Activated CD4-positive, alpha-beta memory T cell treated with anti-CD3 and anti-CD28 coated beads for 36 hours (primary cell): ENCODE measurements around the gene RTP1. TPM values are rescaled to one million over a fixed set of nuclear protein-coding genes. Genes with fewer than 3 reads are reported as not detected.
"Not testable (repeated sequence)": the region's sequence is repeated elsewhere in the genome, so short reads cannot be mapped to it uniquely, and the experiment has no call there.

Experiments used
- CTCF ChIA-PET: fragments of 350-600 bp; sonication (Branson Sonifier 250); formaldehyde crosslinking; loops from one replicate; lab custom pipeline; 2021; ENCODE audit warnings: antibody characterized with exemption, inconsistent platforms; lab: Charles Lee
- POLR2A ChIA-PET: fragments of 350-600 bp; sonication (Branson Sonifier 250); formaldehyde crosslinking; loops from one replicate; lab custom pipeline; 2021; ENCODE audit warnings: antibody characterized with exemption; lab: Charles Lee
- DNase-seq: peaks from one replicate; pipeline ENCODE4 v3.0.0-alpha.2; 2020
- H3K27ac Mint-ChIP-seq: one replicate; pipeline ENCODE4 v1.8.0; 2021; ENCODE audit warnings: mixed read lengths
- H3K27me3 Mint-ChIP-seq: one replicate; pipeline ENCODE4 v1.8.0; 2021; ENCODE audit warnings: mixed read lengths
- H3K36me3 Mint-ChIP-seq: one replicate; pipeline ENCODE4 v1.8.0; 2021; ENCODE audit warnings: mixed read lengths
- H3K4me1 Mint-ChIP-seq: one replicate; pipeline ENCODE4 v1.8.0; 2021; ENCODE audit warnings: low read depth, mixed read lengths
- H3K4me3 Mint-ChIP-seq: one replicate; pipeline ENCODE4 v1.8.0; 2021; ENCODE audit warnings: mild to moderate bottlenecking, mixed read lengths
- H3K9me3 Mint-ChIP-seq: one replicate; pipeline ENCODE4 v1.8.0; 2021; ENCODE audit warnings: mixed read lengths
- intact Hi-C: fragments of 100-400 bp; cut with micrococcal nuclease; formaldehyde crosslinking; loops from one replicate; pipeline ENCODE4 v1.15.1; 2023
- total RNA-seq, 2 experiments: library from RNA; stranded (reverse); gene quantifications; one replicate each; pipeline ENCODE4 v1.2.3, GENCODE V29; 2021

The RTP1 gene
- not detected for total RNA-seq

DNA sequence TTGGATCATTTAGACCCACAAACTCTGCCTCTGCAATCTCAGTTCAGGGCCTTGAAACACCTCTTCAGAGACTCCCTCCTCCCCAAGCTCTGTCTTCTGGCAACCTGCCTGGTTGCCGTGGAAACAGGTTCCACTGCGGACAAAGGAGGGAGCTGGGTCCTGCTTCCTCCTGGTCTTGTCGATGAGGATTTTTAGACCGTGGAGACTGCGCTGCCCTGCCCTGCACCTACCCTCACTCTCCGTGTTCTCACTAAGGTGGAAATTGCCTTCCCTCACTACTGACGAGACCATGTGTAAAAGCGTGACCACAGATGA is at the start of gene RTP1:
TSS of gene RTP1 (plus strand) at position 152 of the 315 bp plus-strand sequence. CDS start at position 182, 30 bp downstream.
- Mint-ChIP-seq H3K36me3 (no peaks in the 10 kb centered on the region), H3K4me3 (no peak within 1 kb of the TSS), H3K27ac (no peak within 1 kb of the TSS), H3K27me3 (peaks cover 11% of the 10 kb centered on the region), H3K9me3 (no peaks in the 10 kb centered on the region), H3K4me1 (no peaks in the 10 kb centered on the region)
- intact Hi-C loops = no loop called here
- DNase-seq = no peak
- ChIA-PET CTCF (interaction anchor here (1.5 kb wide), 1 partner anchor 23 kb away, joined by 4 read pairs; no protein-coding TSS in a partner anchor), POLR2A (interaction anchor here (0.7 kb wide), 1 partner anchor 66 kb away, joined by 3 read pairs; no protein-coding TSS in a partner anchor)

- Mint-ChIP-seq H3K9me3 (peaks cover 8% of the 10 kb centered on the region), H3K4me1 (no peaks in the 10 kb centered on the region), H3K36me3 (peaks cover 4% of the 10 kb centered on the region), H3K27me3 (peaks cover 6% of the 10 kb centered on the region), H3K27ac (no peak overlapping the region), H3K4me3 (no peak overlapping the region)
- CTCF ChIA-PET = interaction anchor here (0.6 to 5.5 kb wide), 27 partner anchors 10 to 351 kb away, joined by 3 to 174 read pairs (median 6); partner anchors contain the start of gene RPL39L
- DNase-seq = no peak
- POLR2A ChIA-PET = interaction anchor here (0.6 to 1.4 kb wide), 2 partner anchors 11 to 15 kb away, joined by 4 read pairs; partner anchors contain the start of gene RPL39L
- intact Hi-C loops = loop anchor here (1.0 kb wide), 2 partner anchors 37 to 301 kb away; no protein-coding TSS in a partner anchor
These were observed 47.1 kb upstream of the RTP1 start for GRCh38 chr3:187150186-187150585.

- POLR2A ChIA-PET = interaction anchor here (1.4 kb wide), 1 partner anchor 12 kb away, joined by 4 read pairs; the partner anchor contains the start of gene RPL39L
- Mint-ChIP-seq H3K9me3 (peaks cover 3% of the 10 kb centered on the region), H3K27ac (no peak overlapping the region), H3K4me3 (no peak overlapping the region), H3K4me1 (no peaks in the 10 kb centered on the region), H3K27me3 (peaks cover 6% of the 10 kb centered on the region), H3K36me3 (peaks cover 2% of the 10 kb centered on the region)
- DNase-seq = peak; percentile 81
- CTCF ChIA-PET = interaction anchor here (0.6 to 5.5 kb wide), 27 partner anchors 9 to 351 kb away, joined by 3 to 174 read pairs (median 6); partner anchors contain the start of gene RPL39L
- intact Hi-C loops = loop anchor here (1.0 kb wide), 2 partner anchors 37 to 301 kb away; no protein-coding TSS in a partner anchor
These were observed 46.7 kb upstream of the RTP1 start for GRCh38 chr3:187150599-187150998.

DNA sequence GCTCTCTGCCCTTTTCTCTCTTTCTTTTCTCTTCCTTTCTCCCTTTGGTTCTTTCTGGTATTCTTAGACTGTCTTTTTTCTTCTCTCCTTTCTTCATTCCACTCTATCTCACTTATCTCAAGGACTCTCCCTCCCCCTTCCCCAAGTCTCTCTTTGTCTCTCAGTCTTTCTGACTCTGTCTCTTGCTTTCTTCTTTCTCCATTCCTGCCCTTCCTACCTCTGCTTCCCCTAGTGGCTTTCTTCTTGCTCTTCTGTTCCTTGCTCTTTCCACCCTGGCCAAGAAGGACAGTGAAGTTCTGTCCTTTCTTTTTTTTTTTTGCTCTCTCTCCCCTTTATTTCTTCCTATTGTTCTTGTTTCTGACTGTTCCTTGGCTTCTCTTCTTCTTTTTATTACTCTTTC is 35.7 kb upstream of the RTP1 start:
- Mint-ChIP-seq H3K27me3 (peaks cover 3% of the 10 kb centered on the region), H3K4me3 (no peak overlapping the region), H3K4me1 (no peaks in the 10 kb centered on the region), H3K27ac (no peak overlapping the region), H3K9me3 (peaks cover 11% of the 10 kb centered on the region), H3K36me3 (no peaks in the 10 kb centered on the region)
- ChIA-PET CTCF (interaction anchor here (2.3 to 4.0 kb wide), 3 partner anchors 11 to 48 kb away, joined by 17 to 66 read pairs (median 25); partner anchors contain the start of gene RPL39L), POLR2A (no interaction called here)
- DNase-seq = no peak
- intact Hi-C loops = loop anchor here (10.0 kb wide), 1 partner anchor 227 kb away; the partner anchor contains the start of gene ST6GAL1

DNA sequence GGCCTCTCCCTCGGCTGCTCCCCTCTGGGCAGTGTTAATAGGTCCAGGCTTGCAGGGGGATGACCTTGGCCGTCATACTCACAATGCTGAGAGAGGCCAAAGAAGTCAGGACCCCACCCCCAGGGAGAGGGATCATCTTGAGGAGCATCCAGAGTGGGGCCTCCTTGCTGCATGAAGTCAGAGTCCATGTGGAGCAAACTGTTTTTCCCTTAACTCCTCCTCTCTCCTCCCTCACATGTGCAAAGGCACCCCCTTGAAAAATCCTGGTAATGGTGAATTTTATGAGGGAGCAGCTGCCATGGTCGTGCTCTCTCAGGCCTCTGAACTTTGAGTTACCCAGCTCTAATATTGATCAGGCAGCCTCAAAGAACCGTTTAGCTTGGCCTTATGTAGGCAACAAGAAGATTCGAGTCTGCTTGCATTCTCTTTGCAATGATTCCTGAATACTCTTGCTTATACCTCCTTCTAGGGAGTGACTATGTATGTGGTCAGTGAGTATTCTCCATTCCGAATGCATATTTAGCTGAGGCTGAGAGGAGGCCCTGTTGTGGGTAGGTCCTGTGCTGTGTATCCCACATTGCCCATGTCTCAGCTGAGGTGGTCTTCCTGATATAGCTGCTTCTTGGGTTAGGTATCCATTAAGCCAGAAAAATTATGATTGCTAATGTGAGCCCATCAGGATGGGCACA is 34.9 kb upstream of the RTP1 start:
- ChIA-PET CTCF (interaction anchor here (0.6 to 8.2 kb wide), 8 partner anchors 10 to 312 kb away, joined by 3 to 177 read pairs (median 17); partner anchors contain the start of gene RPL39L), POLR2A (no interaction called here)
- no peaks in the 10 kb centered on the region for H3K4me1 Mint-ChIP-seq
- peaks cover 3% of the 10 kb centered on the region for H3K27me3 Mint-ChIP-seq
- H3K9me3 Mint-ChIP-seq = peaks cover 11% of the 10 kb centered on the region
- H3K4me3 Mint-ChIP-seq = no peak overlapping the region
- H3K27ac Mint-ChIP-seq = no peak overlapping the region
- intact Hi-C loops = loop anchor here (10.0 kb wide), 1 partner anchor 228 kb away; the partner anchor contains the start of gene ST6GAL1
- DNase-seq = no peak
- H3K36me3 Mint-ChIP-seq = no peaks in the 10 kb centered on the region

- POLR2A ChIA-PET = interaction anchor here (0.6 to 0.7 kb wide), 5 partner anchors 15 to 540 kb away, joined by 3 to 5 read pairs (median 4); no protein-coding TSS in a partner anchor
- H3K9me3 Mint-ChIP-seq = no peaks in the 10 kb centered on the region
- CTCF ChIA-PET = interaction anchor here (0.6 to 8.2 kb wide), 44 partner anchors 9 to 1868 kb away, joined by 3 to 177 read pairs (median 4); partner anchors contain the start of gene RPL39L
- peaks cover 3% of the 10 kb centered on the region for H3K4me1 Mint-ChIP-seq
- no peaks in the 10 kb centered on the region for H3K36me3 Mint-ChIP-seq
- peak; percentile 20 for DNase-seq
- intact Hi-C loops = loop anchor here (1.0 to 10.0 kb wide), 3 partner anchors 52 to 316 kb away; partner anchors contain the start of gene ST6GAL1
- H3K4me3 Mint-ChIP-seq = no peak overlapping the region
- peaks cover 3% of the 10 kb centered on the region for H3K27me3 Mint-ChIP-seq
- H3K27ac Mint-ChIP-seq = no peak overlapping the region
These were observed 32.1 kb upstream of the RTP1 start for GRCh38 chr3:187165144-187165543.

- Mint-ChIP-seq H3K27me3 (no peaks in the 10 kb centered on the region), H3K4me1 (peaks cover 8% of the 10 kb centered on the region), H3K27ac (no peak overlapping the region), H3K4me3 (no peak overlapping the region), H3K9me3 (no peaks in the 10 kb centered on the region), H3K36me3 (no peaks in the 10 kb centered on the region)
- CTCF ChIA-PET = interaction anchor here (0.6 to 8.2 kb wide), 5 partner anchors 16 to 666 kb away, joined by 3 to 177 read pairs (median 4); no protein-coding TSS in a partner anchor
- DNase-seq = no peak
- intact Hi-C loops = loop anchor here (10.0 kb wide), 1 partner anchor 232 kb away; the partner anchor contains the start of gene ST6GAL1
- POLR2A ChIA-PET = no interaction called here
These were observed 30.5 kb upstream of the RTP1 start for GRCh38 chr3:187166750-187167149.

DNA sequence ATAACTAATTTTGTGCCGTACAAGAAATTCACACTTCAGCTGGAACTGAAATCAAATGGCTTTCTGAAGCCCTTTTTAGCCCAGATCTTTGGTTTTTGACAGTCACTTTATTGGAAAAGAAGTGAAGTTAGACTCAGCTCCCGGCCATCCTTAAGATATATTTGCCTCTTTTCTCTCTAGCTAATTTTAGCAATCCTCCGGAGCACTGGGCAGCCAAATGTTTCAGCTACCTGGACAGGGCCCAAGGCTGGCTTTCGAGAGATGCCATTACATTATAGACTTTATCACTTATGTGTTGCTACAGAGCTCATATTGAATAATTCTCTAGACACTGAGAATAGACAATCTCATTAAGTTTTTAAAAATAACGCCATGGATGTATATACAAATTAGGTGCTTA is 29.5 kb upstream of the RTP1 start:
- H3K27me3 Mint-ChIP-seq = no peaks in the 10 kb centered on the region
- H3K9me3 Mint-ChIP-seq = no peaks in the 10 kb centered on the region
- CTCF ChIA-PET = interaction anchor here (0.7 to 8.2 kb wide), 2 partner anchors 55 to 935 kb away, joined by 3 to 177 read pairs; no protein-coding TSS in a partner anchor
- H3K4me3 Mint-ChIP-seq = no peak overlapping the region
- H3K4me1 Mint-ChIP-seq = peaks cover 8% of the 10 kb centered on the region
- no peak for DNase-seq
- intact Hi-C loops = loop anchor here (10.0 kb wide), 1 partner anchor 233 kb away; the partner anchor contains the start of gene ST6GAL1
- POLR2A ChIA-PET = no interaction called here
- H3K36me3 Mint-ChIP-seq = no peaks in the 10 kb centered on the region
- H3K27ac Mint-ChIP-seq = no peak overlapping the region

DNA sequence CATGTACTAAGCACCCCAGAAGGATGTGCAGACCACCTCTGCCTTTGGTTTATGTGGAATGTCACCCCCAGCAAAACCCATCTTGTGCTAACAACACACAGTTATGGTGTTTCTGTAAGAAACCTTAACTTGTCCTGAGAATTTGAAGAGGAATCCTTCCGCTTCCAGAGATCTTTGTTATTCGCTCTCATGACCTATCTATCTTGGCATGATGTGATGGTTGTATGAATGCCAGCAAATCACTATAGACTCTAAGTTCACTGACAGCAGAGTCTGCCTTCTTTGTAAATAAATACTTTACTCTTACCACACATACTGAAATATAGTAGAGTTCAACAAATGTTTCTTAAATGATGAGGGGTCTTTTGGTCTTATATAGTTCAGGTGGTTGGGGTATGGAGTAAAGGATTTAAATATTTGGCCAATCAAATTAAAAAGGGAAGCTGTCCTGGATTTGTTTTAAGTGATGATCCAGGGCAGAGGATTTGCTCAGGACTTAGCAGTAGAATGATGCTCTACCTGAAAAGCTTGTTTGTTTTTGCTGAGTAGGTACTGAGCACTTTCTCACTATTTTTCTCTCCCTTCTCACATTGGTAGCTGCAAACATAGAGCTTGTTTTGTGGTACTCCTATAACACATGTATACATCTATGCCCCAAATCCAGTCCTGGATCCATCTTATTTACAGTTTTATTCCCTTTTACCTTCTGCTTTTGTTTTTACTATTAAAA is 27.9 kb upstream of the RTP1 start:
- no peaks in the 10 kb centered on the region for H3K36me3 Mint-ChIP-seq

GRCh38 chr3:187170911-187171310 is 26.4 kb upstream of the RTP1 start:
- H3K27me3 Mint-ChIP-seq, H3K27ac Mint-ChIP-seq, POLR2A ChIA-PET, intact Hi-C loops, CTCF ChIA-PET, H3K9me3 Mint-ChIP-seq, H3K36me3 Mint-ChIP-seq, H3K4me1 Mint-ChIP-seq, H3K4me3 Mint-ChIP-seq, DNase-seq: not testable (repeated sequence)

More for the DNA sequence above, 27.9 kb upstream of the RTP1 start:
- no peak for DNase-seq
- CTCF ChIA-PET = interaction anchor here (0.7 to 8.2 kb wide), 4 partner anchors 19 to 555 kb away, joined by 3 to 177 read pairs (median 3); no protein-coding TSS in a partner anchor
- Mint-ChIP-seq H3K4me1 (peaks cover 8% of the 10 kb centered on the region), H3K27me3 (no peaks in the 10 kb centered on the region), H3K4me3 (no peak overlapping the region), H3K9me3 (no peaks in the 10 kb centered on the region), H3K27ac (no peak overlapping the region)
- intact Hi-C loops = loop anchor here (10.0 kb wide), 1 partner anchor 235 kb away; the partner anchor contains the start of gene ST6GAL1
- POLR2A ChIA-PET = no interaction called here

DNA sequence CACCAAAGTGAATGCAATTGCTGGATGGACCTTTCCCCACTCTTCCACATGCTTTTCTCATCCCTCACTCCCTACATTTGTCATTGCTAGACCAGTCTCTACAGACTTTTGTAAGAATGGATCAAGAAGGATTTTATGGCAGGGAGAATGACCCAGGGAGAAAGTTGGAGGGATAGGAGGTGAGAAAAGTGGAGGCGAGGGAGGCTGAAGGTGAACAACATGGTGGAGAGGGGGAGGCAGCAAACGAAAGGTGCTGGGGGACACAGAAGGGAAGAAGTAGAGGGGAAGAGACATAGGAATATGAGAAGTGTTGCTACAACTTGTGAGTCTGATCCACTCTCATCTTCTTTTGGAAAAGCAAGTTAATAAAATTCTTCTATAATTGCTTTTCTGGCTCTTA is 24.4 kb upstream of the RTP1 start:
- no peak overlapping the region for H3K27ac Mint-ChIP-seq
- no peaks in the 10 kb centered on the region for H3K36me3 Mint-ChIP-seq
- no peak overlapping the region for H3K4me3 Mint-ChIP-seq
- no peaks in the 10 kb centered on the region for H3K27me3 Mint-ChIP-seq
- intact Hi-C loops = no loop called here
- peaks cover 8% of the 10 kb centered on the region for H3K4me1 Mint-ChIP-seq
- H3K9me3 Mint-ChIP-seq = no peaks in the 10 kb centered on the region
- no peak for DNase-seq
- ChIA-PET CTCF (interaction anchor here (0.8 kb wide), 1 partner anchor 10 kb away, joined by 3 read pairs; no protein-coding TSS in a partner anchor), POLR2A (no interaction called here)
